Neural cell (in vitro differentiated cells): ENCODE results near the gene PLIN4.

Experiments
- EP300 ChIP-seq: fragments of 450-650 bp; conservative IDR thresholded peaks from 2 replicates; pipeline ENCODE4 v1.6.1; 2014; ENCODE audit warnings: antibody characterized with exemption, mild to moderate bottlenecking, moderate library complexity; ENCODE audit not compliant: poor library complexity, severe bottlenecking
- EZH2 ChIP-seq: fragments of 200-600, 300-800 bp; shearing (Covaris generic), sonication (generic); IDR thresholded peaks from 2 replicates; pipeline ENCODE4 v1.6.1; 2014; ENCODE audit warnings: antibody characterized with exemption, low read length, borderline replicate concordance, mild to moderate bottlenecking; ENCODE audit not compliant: insufficient read depth, poor library complexity, severe bottlenecking
- MXI1 ChIP-seq: fragments of 450-650 bp; conservative IDR thresholded peaks from 2 replicates; pipeline ENCODE4 v1.6.1; 2014; ENCODE audit warnings: antibody characterized with exemption, mild to moderate bottlenecking; ENCODE audit not compliant: poor library complexity, severe bottlenecking
- POLR2AphosphoS5 ChIP-seq: IDR thresholded peaks from 2 replicates; pipeline ENCODE4 v1.6.1; 2012
- RAD21 ChIP-seq: fragments of 450-650 bp; conservative IDR thresholded peaks from 2 replicates; pipeline ENCODE4 v1.6.1; 2014; ENCODE audit warnings: antibody characterized with exemption, mild to moderate bottlenecking, moderate library complexity
- REST ChIP-seq: IDR thresholded peaks from 2 replicates; pipeline ENCODE4 v1.6.1; 2012; ENCODE audit warnings: borderline replicate concordance
- SMC3 ChIP-seq: fragments of 450-650 bp; conservative IDR thresholded peaks from 2 replicates; pipeline ENCODE4 v1.6.1; 2014; ENCODE audit warnings: antibody characterized with exemption, mild to moderate bottlenecking, moderate library complexity; ENCODE audit not compliant: poor library complexity
- TF ChIP-seq, protein P1 (sequence below): fragments of 450-650 bp; IDR thresholded peaks from 2 replicates; pipeline ENCODE4 v1.5.1; 2014; ENCODE audit warnings: antibody characterized with exemption, mild to moderate bottlenecking, moderate library complexity; ENCODE audit not compliant: poor library complexity, severe bottlenecking

DNA sequence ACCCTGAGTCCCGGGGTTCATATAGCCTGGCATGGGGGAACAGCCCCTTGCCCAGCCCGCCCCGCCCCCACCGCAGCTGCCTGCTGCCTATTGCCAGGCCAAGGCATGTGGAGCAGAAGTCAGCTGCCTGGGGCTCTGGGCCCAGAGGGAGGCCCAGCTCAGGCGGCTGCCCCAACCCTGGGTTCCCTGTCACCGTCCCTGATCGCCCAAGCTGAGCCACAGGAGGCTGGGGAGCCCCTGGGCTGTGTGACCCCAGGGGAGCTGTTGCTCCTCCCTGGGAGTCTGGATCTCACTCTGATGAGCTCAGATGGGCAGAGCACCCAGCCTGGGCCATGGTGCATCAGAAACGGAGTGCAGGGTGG lies 1.4 kb downstream of the PLIN4 start:
- TF ChIP-seq, protein P1, sequence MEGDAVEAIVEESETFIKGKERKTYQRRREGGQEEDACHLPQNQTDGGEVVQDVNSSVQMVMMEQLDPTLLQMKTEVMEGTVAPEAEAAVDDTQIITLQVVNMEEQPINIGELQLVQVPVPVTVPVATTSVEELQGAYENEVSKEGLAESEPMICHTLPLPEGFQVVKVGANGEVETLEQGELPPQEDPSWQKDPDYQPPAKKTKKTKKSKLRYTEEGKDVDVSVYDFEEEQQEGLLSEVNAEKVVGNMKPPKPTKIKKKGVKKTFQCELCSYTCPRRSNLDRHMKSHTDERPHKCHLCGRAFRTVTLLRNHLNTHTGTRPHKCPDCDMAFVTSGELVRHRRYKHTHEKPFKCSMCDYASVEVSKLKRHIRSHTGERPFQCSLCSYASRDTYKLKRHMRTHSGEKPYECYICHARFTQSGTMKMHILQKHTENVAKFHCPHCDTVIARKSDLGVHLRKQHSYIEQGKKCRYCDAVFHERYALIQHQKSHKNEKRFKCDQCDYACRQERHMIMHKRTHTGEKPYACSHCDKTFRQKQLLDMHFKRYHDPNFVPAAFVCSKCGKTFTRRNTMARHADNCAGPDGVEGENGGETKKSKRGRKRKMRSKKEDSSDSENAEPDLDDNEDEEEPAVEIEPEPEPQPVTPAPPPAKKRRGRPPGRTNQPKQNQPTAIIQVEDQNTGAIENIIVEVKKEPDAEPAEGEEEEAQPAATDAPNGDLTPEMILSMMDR = no peak
- TF ChIP-seq REST (no peak), MXI1 (no peak), EZH2 (no peak), POLR2AphosphoS5 (no peak), EP300 (no peak), SMC3 (no peak), RAD21 (no peak)
